IMR-90 (cell line): Measurements from ENCODE around the gene UBE2J1. TPM values are rescaled to one million over a fixed set of nuclear protein-coding genes. Genes with fewer than 3 reads are reported as not detected.

Source experiments
- ATAC-seq: fragments of 200-7000 bp; cut with Tn5 transposase; 2 replicates; pipeline ENCODE4 v1.9.1; 2020; ENCODE audit warnings: low read depth, mild to moderate bottlenecking, moderate library complexity
- BruUV-seq: library from RNA; stranded (reverse); fragments of 400-500 nt; replicated peaks from 2 replicates; lab custom pipeline; 2021; lab: Mats Ljungman, UMichigan
- CTCF ChIA-PET: fragments of 300-600 bp; formaldehyde crosslinking; extraction: SDS; loops from one replicate; lab custom pipeline; 2021; ENCODE audit warnings: antibody characterized with exemption; lab: Yijun Ruan, JAX
- POLR2A ChIA-PET: fragments of 300-600 bp; sonication (Branson Sonifier 250); formaldehyde crosslinking; loops from one replicate; lab custom pipeline; 2022; ENCODE audit warnings: antibody characterized with exemption; ENCODE audit not compliant: unreplicated experiment; lab: Charles Lee
- DNase-seq: peaks from one replicate; pipeline ENCODE4 v3.0.0; 2013
- H2AFZ ChIP-seq: replicated peaks from 2 replicates; pipeline ENCODE3; 2013; ENCODE audit warnings: low read length, mild to moderate bottlenecking; ENCODE audit not compliant: poor library complexity
- H2AK5ac ChIP-seq: 2 replicates; pipeline ENCODE4 v1.6.1; 2013; ENCODE audit warnings: low read depth, low read length, inconsistent platforms
- H2AK9ac ChIP-seq: replicated peaks from 2 replicates; pipeline ENCODE3; 2013; ENCODE audit warnings: mild to moderate bottlenecking, low read depth, low read length, moderate library complexity; ENCODE audit not compliant: poor library complexity
- H2BK120ac ChIP-seq: 2 replicates; pipeline ENCODE4 v1.6.1; 2013; ENCODE audit warnings: low read depth, low read length, inconsistent platforms
- H2BK15ac ChIP-seq: 3 replicates; pipeline ENCODE4 v1.6.1; 2013; ENCODE audit warnings: low read depth, low read length, inconsistent platforms
- H2BK20ac ChIP-seq: 2 replicates; pipeline ENCODE4 v1.6.1; 2013; ENCODE audit warnings: low read depth, mild to moderate bottlenecking, inconsistent platforms, low read length, moderate library complexity
- H2BK5ac ChIP-seq: 2 replicates; pipeline ENCODE4 v1.6.1; 2013; ENCODE audit warnings: mild to moderate bottlenecking, low read depth, low read length, inconsistent platforms; ENCODE audit not compliant: poor library complexity, severe bottlenecking
- H3K14ac ChIP-seq: replicated peaks from 2 replicates; pipeline ENCODE4 v1.6.1; 2013; ENCODE audit warnings: low read depth, low read length, inconsistent platforms
- H3K18ac ChIP-seq: 2 replicates; pipeline ENCODE4 v1.6.1; 2013; ENCODE audit warnings: low read depth, low read length, control low read depth
- H3K23ac ChIP-seq: 2 replicates; pipeline ENCODE4 v1.6.1; 2013; ENCODE audit warnings: low read depth, low read length, inconsistent platforms
- H3K27ac ChIP-seq: 2 replicates; pipeline ENCODE4 v1.5.1; 2013; ENCODE audit warnings: mild to moderate bottlenecking, control low read depth, low read length; ENCODE audit not compliant: insufficient read depth
- H3K27me3 ChIP-seq: 2 replicates; pipeline ENCODE4 v1.6.1; 2013; ENCODE audit warnings: low read length; ENCODE audit not compliant: control insufficient read depth, insufficient read depth
- H3K36me3 ChIP-seq: 2 replicates; pipeline ENCODE4 v1.6.1; 2013; ENCODE audit warnings: low read length, mixed read lengths; ENCODE audit not compliant: control insufficient read depth, insufficient read depth
- H3K4ac ChIP-seq: 2 replicates; pipeline ENCODE4 v1.6.1; 2013; ENCODE audit warnings: low read depth, low read length, inconsistent platforms
- H3K4me1 ChIP-seq: 2 replicates; pipeline ENCODE4 v1.6.1; 2013; ENCODE audit warnings: low read length, mixed read lengths; ENCODE audit not compliant: control insufficient read depth, insufficient read depth
- H3K4me2 ChIP-seq: 2 replicates; pipeline ENCODE4 v1.6.1; 2013; ENCODE audit warnings: low read depth, mild to moderate bottlenecking, control low read depth, low read length, moderate library complexity
- H3K4me3 ChIP-seq: 2 replicates; pipeline ENCODE4 v1.5.1; 2013; ENCODE audit warnings: low read depth, mild to moderate bottlenecking, control low read depth, low read length, moderate library complexity; ENCODE audit not compliant: insufficient read depth
- H3K56ac ChIP-seq: 2 replicates; pipeline ENCODE4 v1.6.1; 2013; ENCODE audit warnings: low read length, inconsistent platforms; ENCODE audit not compliant: insufficient read depth; ENCODE audit errors: extremely low read depth
- H3K79me1 ChIP-seq, 2 experiments: 2 replicates each; pipeline ENCODE4 v1.6.1; 2013; ENCODE audit warnings: low read length in 2 of 2, inconsistent platforms in 1 of 2, low read depth in 1 of 2
- H3K9ac ChIP-seq: 2 replicates; pipeline ENCODE4 v1.6.1; 2013; ENCODE audit warnings: low read depth, low read length, control low read depth
- H3K9me1 ChIP-seq: 2 replicates; pipeline ENCODE4 v1.6.1; 2013; ENCODE audit warnings: low read length, inconsistent platforms; ENCODE audit not compliant: insufficient read depth
- H3K9me3 ChIP-seq: 2 replicates; pipeline ENCODE4 v1.6.1; 2013; ENCODE audit warnings: low read length; ENCODE audit not compliant: control insufficient read depth, insufficient read depth
- H4K20me1 ChIP-seq: 2 replicates; pipeline ENCODE4 v1.6.1; 2013; ENCODE audit warnings: low read length, inconsistent platforms; ENCODE audit not compliant: insufficient read depth
- H4K5ac ChIP-seq: 2 replicates; pipeline ENCODE4 v1.6.1; 2013; ENCODE audit warnings: mild to moderate bottlenecking, low read depth, low read length, control low read depth
- H4K8ac ChIP-seq, 2 experiments: 2 replicates each; pipeline ENCODE4 v1.6.1; 2013; ENCODE audit warnings: low read depth in 2 of 2, low read length in 2 of 2, control low read depth in 1 of 2, inconsistent platforms in 1 of 2
- H4K91ac ChIP-seq: 2 replicates; pipeline ENCODE4 v1.6.1; 2013; ENCODE audit warnings: low read depth, low read length, inconsistent platforms; ENCODE audit not compliant: insufficient read depth
- BHLHE40 ChIP-seq: fragments of 150-350 bp; IDR thresholded peaks from 2 replicates; pipeline ENCODE4 v1.6.1; 2016; ENCODE audit warnings: mild to moderate bottlenecking, low read depth, low read length
- CHD1 ChIP-seq: IDR thresholded peaks from 2 replicates; pipeline ENCODE4 v1.6.1; 2012; ENCODE audit warnings: low read depth, low read length, improper control_type of control experiment
- CTCF ChIP-seq: conservative IDR thresholded peaks from 2 replicates; pipeline ENCODE4 v1.5.1; 2012; ENCODE audit warnings: mild to moderate bottlenecking, low read depth, low read length, improper control_type of control experiment
- ELK1 ChIP-seq: fragments of 150-350 bp; IDR thresholded peaks from 2 replicates; pipeline ENCODE4 v1.6.1; 2016; ENCODE audit warnings: low read depth, mild to moderate bottlenecking, low read length, moderate library complexity, borderline replicate concordance
- FOS ChIP-seq: fragments of 150-350 bp; IDR thresholded peaks from 2 replicates; pipeline ENCODE4 v1.6.1; 2016; ENCODE audit warnings: low read depth, low read length
- MAFK ChIP-seq: IDR thresholded peaks from 2 replicates; pipeline ENCODE4 v1.6.1; 2012; ENCODE audit warnings: low read depth, low read length, improper control_type of control experiment
- MAZ ChIP-seq: IDR thresholded peaks from 2 replicates; pipeline ENCODE4 v1.6.1; 2012; ENCODE audit warnings: low read depth, mild to moderate bottlenecking, low read length, improper control_type of control experiment, moderate library complexity, borderline replicate concordance
- MXI1 ChIP-seq: IDR thresholded peaks from 2 replicates; pipeline ENCODE4 v1.6.1; 2012; ENCODE audit warnings: low read depth, mild to moderate bottlenecking, low read length, moderate library complexity, borderline replicate concordance
- NFE2L2 ChIP-seq: fragments of 150-350 bp; IDR thresholded peaks from 2 replicates; pipeline ENCODE4 v1.6.1; 2016; ENCODE audit warnings: low read depth, mild to moderate bottlenecking, low read length
- POLR2A ChIP-seq: IDR thresholded peaks from 2 replicates; pipeline ENCODE4 v1.6.1; 2012; ENCODE audit warnings: mild to moderate bottlenecking, low read depth, low read length
- RAD21 ChIP-seq: IDR thresholded peaks from 2 replicates; pipeline ENCODE4 v1.6.1; 2012; ENCODE audit warnings: low read length, improper control_type of control experiment
- RCOR1 ChIP-seq: IDR thresholded peaks from 2 replicates; pipeline ENCODE4 v1.6.1; 2012; ENCODE audit warnings: mild to moderate bottlenecking, low read length, improper control_type of control experiment; ENCODE audit not compliant: insufficient replicate concordance
- RFX5 ChIP-seq: IDR thresholded peaks from 2 replicates; pipeline ENCODE4 v1.8.0; 2012; ENCODE audit warnings: low read depth, mild to moderate bottlenecking, low read length, moderate library complexity
- WGBS, 2 experiments: methylation state at CpG; one replicate each; pipeline versions ENCODE4 v1.1.5 to v1.1.7; 2013; ENCODE audit warnings: missing lambda C conversion rate in 2 of 2; ENCODE audit not compliant: insufficient read length in 1 of 2; ENCODE audit errors: extremely low coverage in 2 of 2; 5-methylcytosine and 5-hydroxymethylcytosine counted together
- dilution Hi-C: fragments of 300-500 bp; cut with HindIII; formaldehyde crosslinking; loops from one replicate; pipeline ENCODE4 v1.14.3; 2018; ENCODE audit warnings: low sequenced_read_pairs; ENCODE audit not compliant: unreplicated experiment
- in situ Hi-C: fragments of 300-500 bp; cut with MboI; formaldehyde crosslinking; loops from 3 replicates; pipeline ENCODE4 v1.14.3; 2019; ENCODE audit warnings: low sequenced_read_pairs, inconsistent platforms, mixed read lengths
- intact Hi-C: fragments of 100-400 bp; cut with micrococcal nuclease; formaldehyde crosslinking; loops from 2 replicates; pipeline ENCODE4 v1.10.0; 2022
- polyA plus RNA-seq, 3 experiments: library from polyadenylated mRNA; depleted of rRNA; stranded (reverse); fragments of >200 nt; gene quantifications; 2 replicates each; pipeline ENCODE4 v1.2.3, GENCODE V29; 2012; ENCODE audit warnings: low replicate concordance in 1 of 3
- total RNA-seq: library from RNA; depleted of rRNA; stranded (reverse); fragments of >200 nt; gene quantifications from 2 replicates; pipeline ENCODE4 v1.2.3, GENCODE V29; 2012

Gene UBE2J1
- total and polyA plus RNA-seq, 2 of the 4 experiments (the other 2 are of a cell fraction): 20.9 to 35.3 TPM

- Histone ChIP-seq H3K4me2 (no peak overlapping the region), H2BK20ac (no peak overlapping the region), H3K56ac (no peak overlapping the region), H3K9me1 (peaks cover 2% of the 10 kb centered on the region; the same call in 1 of the 2 replicates), H3K27ac (no peak overlapping the region), H3K9ac (no peak overlapping the region), H3K4ac (no peak overlapping the region), H3K27me3 (no peaks in the 10 kb centered on the region), H4K8ac (no peak overlapping the region), H2BK120ac (no peak overlapping the region), H2AK9ac (no peak overlapping the region), H2BK15ac (no peak overlapping the region), H4K5ac (no peak overlapping the region), H3K36me3 (peaks cover 22% of the 10 kb centered on the region), H2AFZ (no peak overlapping the region), H3K9me3 (no peaks in the 10 kb centered on the region), H2BK5ac (no peak overlapping the region), H4K20me1 (no peaks in the 10 kb centered on the region), H3K23ac (no peak overlapping the region), H4K91ac (no peak overlapping the region), H3K18ac (no peak overlapping the region), H3K4me3 (no peak overlapping the region), H3K4me1 (0 out of 2 replicates have a peak, but pooled peaks cover 2% of the 10 kb centered on the region), H2AK5ac (no peak overlapping the region), H3K79me1 (peaks cover 19 to 20% of the 10 kb centered on the region in 2 experiments), H3K14ac (no peak overlapping the region)
- no peak for DNase-seq
- TF ChIP-seq MAZ (no peak), MAFK (no peak), MXI1 (no peak), RAD21 (no peak), CHD1 (no peak), RCOR1 (no peak), ELK1 (no peak), FOS (no peak), NFE2L2 (no peak), CTCF (no peak), POLR2A (no peak), RFX5 (no peak), BHLHE40 (no peak)
- intact Hi-C loops (no loop called here), in situ Hi-C loops (no loop called here), dilution Hi-C loops (no loop called here)
- ATAC-seq: no peak
- ChIA-PET POLR2A (no interaction called here), CTCF (interaction anchor here (0.8 kb wide), 1 partner anchor 9 kb away, joined by 3 read pairs; no protein-coding TSS in a partner anchor)
- BruUV-seq: no TSS peak
- WGBS, 2 experiments: no CpG with 5 or more reads among the region's 3 CpGs
Observed at GRCh38 chr6:89335164-89335563, 17.4 kb downstream of the UBE2J1 start.
